ENCODE results near the gene ADPRHL1.

- no peak for TF ChIP-seq EZH2 (IDR thresholded peaks at IDR 0.05)
- no peak for TF ChIP-seq POLR2AphosphoS5 (IDR thresholded peaks at IDR 0.05; ENCODE audit: borderline replicate concordance, low read depth, low read length)
Measured at GRCh38 chr13:113498905-113499304, 45.6 kb upstream of the ADPRHL1 start.

Measured in SK-N-MC (cell line).